ENCODE results near the gene PPP2R2C.

The PPP2R2C gene

DNA sequence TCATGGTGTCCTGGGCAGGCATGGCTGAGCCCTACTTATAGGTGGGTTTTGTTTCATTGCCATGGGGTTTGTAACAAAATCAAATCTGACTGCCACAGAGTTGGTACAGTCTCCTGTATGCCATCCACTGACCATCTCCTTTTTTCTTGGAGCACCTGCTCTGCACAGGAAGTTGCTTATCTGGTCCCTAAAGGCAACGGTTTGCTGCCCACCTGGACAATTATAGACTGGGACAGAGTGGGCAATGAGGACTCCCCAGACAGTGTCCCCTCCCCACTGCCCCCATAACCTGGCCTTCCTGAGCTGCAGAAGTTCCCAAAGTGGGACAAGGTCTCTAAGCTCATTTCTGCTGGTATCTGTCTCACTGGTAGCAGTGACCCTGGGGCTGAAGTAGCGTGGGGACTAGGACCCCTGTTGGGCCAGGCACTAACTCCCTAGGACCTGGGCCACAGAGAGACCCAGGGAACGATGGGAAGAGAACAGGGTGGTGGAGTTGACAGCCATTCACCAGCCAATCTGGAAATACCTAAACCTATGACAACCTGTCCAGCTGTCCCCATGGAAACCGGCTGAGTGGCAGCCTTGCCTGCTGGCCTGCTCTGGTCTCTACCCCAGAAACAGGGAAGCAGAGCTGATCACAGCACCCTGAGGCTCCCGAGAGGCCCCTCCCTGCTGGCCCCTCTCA is 138.1 kb downstream of the PPP2R2C start:
- in situ Hi-C loops (cut with HindIII; ENCODE audit: low sequenced_read_pairs) = no loop called here

- in situ Hi-C loops (cut with HindIII; ENCODE audit: low sequenced_read_pairs) = no loop called here
These were observed 138.9 kb downstream of the PPP2R2C start for GRCh38 chr4:6333301-6334202.

DNA sequence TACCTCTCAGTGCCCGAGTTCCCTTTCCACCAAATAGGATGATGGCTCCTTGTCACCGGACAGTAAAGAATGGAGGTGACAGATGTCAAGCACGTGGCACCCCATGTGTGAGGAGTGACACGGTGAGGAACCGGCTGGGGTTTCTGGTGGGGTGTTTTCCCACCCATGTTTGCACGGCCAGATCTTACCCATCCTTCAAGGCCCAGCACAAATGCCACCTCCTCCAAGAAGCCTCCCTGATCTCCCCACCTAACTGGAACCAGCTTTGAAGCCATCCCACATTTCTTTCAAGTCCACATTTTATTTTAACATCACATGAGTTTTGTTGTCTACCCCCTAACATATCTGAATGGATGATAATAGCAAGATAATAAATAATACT is 139.8 kb downstream of the PPP2R2C start:
- in situ Hi-C loops (cut with HindIII; ENCODE audit: low sequenced_read_pairs) = no loop called here

DNA sequence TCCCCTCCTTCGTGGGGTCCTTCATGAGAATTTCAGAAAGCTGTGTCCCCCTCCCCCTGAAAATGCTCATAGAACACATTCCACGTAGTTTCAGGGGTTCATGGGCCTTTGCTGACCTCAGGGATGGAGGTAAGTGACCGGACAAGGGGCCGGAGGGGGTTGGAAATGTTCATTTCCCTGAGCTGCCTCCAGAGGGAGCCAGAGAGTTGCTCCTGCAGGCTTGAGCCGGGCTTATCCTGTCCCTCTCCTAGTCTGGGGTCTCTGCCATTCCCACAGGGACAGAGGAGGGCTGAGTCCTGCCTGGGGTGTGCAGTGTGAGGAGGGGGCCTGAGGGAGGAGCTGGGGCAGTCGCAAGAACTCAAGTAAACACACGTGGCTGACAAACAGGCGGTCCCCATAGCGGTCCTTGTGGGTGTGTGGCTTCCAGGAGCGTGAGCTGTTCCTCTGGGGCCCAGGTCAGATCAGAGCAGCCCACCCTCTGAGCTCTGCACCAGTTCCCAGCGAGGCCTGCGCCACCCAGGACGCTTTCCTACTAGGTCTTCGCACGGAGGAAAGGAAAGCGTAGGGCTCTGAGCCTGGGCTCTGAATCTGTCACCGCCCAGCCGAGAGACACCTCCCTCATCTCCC is 140.3 kb downstream of the PPP2R2C start:
- in situ Hi-C loops (cut with HindIII; ENCODE audit: low sequenced_read_pairs) = no loop called here

DNA sequence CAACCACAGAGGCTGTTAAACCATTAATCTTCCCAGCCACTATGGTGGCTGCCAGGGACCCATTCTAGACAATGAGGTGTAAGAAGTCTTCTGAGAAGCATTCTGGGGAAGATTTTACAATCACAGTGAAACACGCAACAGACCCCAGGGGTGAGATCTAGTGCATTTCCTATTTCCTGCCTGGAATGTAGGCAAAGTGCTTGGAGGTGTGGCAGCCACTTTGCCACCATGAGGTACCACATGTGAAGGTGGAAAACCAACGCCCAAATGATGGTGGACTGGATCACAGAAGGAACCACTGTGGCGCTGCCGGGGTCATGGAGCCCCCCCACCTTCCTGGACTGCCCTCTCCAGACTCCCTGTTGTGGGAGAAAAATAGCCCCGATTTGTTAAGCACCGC is 140.9 kb downstream of the PPP2R2C start:
- in situ Hi-C loops (cut with HindIII; ENCODE audit: low sequenced_read_pairs) = no loop called here

- in situ Hi-C loops (cut with HindIII; ENCODE audit: low sequenced_read_pairs) = no loop called here
These were observed 141.4 kb downstream of the PPP2R2C start for GRCh38 chr4:6331018-6331417.

- in situ Hi-C loops (cut with HindIII; ENCODE audit: low sequenced_read_pairs) = no loop called here
These were observed 142.0 kb downstream of the PPP2R2C start for GRCh38 chr4:6330384-6330767.

DNA sequence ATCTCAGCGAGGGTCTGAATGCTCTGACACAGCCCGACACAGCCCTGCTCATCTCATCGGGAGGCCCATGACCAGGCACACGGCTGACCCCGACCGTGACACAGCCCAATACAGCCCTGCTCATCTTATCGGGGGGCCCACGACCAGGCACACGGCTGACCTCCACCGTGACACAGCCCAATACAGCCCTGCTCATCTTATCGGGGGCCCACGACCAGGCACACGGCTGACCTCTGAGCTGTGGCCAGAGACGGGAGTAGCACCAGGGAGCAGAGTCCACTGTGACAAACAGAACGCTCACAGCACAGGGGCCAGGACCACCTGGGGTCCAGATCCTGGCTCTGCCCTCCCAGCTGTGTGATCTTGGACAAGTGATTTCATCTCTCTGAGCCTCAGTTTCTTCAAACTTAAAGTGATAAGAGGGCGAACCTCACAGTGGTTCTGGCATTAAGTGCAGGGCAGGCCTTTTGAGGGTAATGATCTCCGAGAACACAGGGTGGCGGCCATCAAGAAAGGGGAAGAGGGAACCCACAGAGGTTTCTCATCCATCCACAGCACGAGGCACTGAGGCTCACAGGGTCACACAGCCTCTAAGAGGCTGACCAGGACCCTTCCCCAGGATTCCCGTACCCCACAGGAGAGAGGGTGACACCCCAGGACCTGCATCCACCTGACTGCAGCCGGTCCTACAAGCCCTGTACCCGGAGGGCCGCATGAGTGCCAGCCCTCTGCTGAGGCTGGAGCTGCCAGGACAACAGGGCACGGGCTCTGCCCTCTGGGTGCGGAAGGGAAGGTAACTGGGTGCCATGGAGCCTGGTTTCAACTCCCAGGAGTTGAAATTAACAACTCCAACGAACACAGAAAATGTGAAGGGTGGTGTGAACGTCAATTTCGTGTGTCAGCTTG is 142.7 kb downstream of the PPP2R2C start:
- in situ Hi-C loops (cut with HindIII; ENCODE audit: low sequenced_read_pairs) = no loop called here

DNA sequence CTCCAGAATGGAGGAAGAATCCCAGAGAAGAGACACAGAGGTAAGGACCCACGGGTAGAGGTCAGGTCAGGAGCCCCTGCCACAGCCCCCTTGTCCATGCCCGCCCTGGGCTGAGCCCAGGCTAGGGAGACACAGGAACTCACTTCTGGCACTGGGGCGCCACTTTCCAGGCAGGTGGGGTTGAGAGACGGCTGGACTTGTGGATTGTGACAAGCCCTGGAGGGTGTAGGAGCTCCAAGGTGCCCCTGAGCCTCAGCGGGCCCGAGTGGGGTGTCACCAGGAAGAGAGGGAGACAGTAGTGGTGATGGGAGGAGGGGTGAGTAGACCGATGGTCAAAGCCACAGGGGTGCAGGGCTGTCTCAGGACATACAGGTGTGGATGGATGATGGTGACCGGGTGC is 143.9 kb downstream of the PPP2R2C start:
- in situ Hi-C loops (cut with HindIII; ENCODE audit: low sequenced_read_pairs) = no loop called here

- in situ Hi-C loops (cut with HindIII; ENCODE audit: low sequenced_read_pairs) = no loop called here
These were observed 145.0 kb downstream of the PPP2R2C start for GRCh38 chr4:6327220-6327917.

GRCh38 chr4:6326312-6327060 is 145.9 kb downstream of the PPP2R2C start:
- in situ Hi-C loops (cut with HindIII; ENCODE audit: low sequenced_read_pairs) = no loop called here

DNA sequence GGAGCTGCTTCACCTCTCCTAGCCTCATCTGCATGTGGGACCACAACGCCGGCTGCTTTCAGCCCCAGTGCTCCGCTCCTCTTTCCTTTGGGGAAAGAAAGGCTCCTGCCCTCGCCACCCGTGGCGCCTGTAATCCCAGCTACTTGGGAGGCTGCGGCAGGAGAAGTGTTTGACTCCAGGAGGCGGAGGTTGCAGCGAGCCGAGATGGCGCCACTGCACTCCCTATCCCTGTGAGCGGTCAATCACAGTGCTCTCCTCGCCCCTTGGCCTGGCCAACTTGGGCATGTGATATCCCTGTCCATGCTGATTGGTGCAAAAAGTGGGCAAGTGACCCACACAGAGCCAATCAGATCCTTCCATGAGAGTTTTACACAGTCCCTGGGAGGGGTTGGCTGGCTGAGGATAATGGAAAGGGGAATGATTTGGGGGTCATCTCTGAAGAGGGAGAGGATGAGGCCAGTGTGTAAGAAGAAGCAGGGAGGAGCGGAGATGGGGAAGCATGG is 146.6 kb downstream of the PPP2R2C start:
- in situ Hi-C loops (cut with HindIII; ENCODE audit: low sequenced_read_pairs) = no loop called here

DNA sequence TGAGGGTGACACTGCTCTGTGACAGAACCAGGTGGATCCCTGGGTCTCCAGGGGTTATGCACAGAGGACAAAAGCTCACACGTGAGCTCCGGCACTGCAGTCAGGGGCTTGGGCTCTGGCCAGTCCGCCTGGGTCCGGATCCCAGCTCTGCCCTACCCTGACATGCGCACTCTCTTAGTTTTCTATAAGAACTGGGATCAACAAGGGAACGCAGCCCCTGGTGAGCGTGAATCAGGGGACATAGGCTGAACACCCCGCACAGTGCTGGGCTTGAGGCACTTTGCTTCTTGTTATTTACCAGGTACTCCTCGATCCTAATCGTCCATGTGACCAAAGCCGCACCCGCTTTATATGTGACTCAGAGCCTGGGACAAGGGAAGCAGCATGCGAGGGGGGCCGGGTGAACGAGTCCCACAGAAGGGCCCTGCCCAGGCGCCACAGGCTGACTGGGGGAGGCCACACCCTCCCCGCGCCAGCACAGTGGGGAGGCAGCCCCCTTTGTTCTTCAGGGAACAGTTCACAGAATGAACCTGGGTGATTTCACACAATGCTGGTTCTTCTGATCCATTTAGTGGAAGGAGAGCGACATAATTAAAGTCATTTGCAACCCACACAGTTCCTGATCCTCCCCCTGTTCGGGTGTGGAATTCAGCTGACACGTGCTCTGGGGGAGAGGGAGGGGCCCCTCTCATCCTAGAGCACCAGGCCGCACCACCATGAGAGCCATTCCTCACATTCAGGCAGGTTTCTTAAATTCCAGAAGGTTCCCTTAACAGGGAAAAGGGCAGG is 147.2 kb downstream of the PPP2R2C start:
- in situ Hi-C loops (cut with HindIII; ENCODE audit: low sequenced_read_pairs) = no loop called here

GRCh38 chr4:6324461-6324998 is 147.9 kb downstream of the PPP2R2C start:
- in situ Hi-C loops (cut with HindIII; ENCODE audit: low sequenced_read_pairs) = no loop called here

DNA sequence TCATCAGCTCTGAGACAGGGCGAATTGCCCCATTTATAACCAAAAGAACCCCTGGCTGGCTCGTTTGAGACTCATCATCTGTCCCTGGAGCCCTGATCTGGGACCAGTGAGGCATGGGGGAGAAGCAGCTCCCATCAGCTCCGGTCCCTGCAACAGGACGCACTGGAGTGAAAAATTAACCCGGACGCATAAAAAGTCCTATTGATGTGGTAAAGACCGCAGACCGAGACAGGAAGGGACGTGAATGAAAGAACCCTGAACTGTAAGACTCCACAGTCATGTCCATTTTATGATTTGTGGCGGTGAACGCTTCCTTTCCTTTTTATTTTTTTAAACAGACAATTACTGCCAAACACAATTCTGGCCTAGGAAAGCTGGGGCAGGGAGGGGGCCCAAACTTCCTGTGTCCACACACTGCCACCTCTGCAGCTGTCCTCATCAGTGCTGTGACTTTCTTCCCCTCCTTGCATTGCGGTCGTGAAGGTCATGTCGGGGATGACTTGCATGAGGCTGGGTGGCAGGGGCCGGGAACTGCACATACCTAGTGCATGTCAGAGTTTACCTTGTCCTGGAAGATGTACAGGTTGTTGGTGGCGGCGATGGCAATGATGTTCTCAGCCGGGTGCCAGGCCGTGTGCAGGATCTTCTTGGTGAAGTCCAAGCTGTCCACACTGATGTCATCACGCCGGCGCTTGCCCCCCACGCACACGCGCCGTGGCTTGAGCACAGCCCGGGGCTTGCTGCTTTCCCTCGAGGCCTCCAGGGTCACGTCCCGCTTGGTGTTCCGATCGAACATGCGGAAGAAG is 149.4 kb downstream of the PPP2R2C start:
- in situ Hi-C loops (cut with HindIII; ENCODE audit: low sequenced_read_pairs) = no loop called here

DNA sequence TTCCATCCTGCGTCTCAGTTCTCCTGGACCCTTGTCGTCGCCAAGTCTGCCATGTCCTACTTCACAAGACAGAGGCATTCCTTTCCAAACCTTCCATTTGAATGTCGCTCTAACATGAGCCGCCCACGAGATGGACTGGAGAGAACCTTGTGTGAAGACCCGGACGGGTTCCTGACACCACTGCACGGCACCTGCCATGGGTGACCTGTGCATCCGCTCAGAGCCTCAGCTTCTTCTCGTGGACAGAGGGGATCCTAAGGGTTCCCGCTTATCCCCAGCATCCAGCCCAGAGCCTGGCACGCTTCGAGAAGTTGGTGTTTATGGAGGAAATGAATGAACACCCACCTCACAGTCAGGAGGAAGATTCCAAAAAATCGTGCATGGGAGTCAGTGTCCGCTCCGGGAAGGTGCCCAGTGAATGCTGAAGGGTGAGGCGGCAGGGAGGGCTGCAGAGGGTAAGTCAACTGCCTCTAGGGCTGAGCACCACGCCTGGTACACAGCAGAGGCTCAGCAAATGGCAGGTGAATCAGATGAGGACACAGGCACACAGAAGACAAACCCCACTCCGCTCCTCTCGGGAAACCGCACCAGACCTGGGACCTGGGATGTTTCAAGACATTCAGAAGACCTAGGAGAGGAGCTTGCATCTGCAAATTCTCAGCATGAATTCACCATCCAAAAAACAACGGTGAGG is 150.2 kb downstream of the PPP2R2C start:
- in situ Hi-C loops (cut with HindIII; ENCODE audit: low sequenced_read_pairs) = no loop called here

GRCh38 chr4:6321361-6321760 is 151.1 kb downstream of the PPP2R2C start:
- in situ Hi-C loops (cut with HindIII; ENCODE audit: low sequenced_read_pairs) = no loop called here
